GM10266 (cell line): Measurements from ENCODE around the gene MTCH2.
"Not testable (repeated sequence)": the region's sequence is repeated elsewhere in the genome, so short reads cannot be mapped to it uniquely, and the experiment has no call there.

Experiments
- DNase-seq: peaks from one replicate; pipeline ENCODE4 v3.0.0; 2012; ENCODE audit errors: extremely low spot score
- CTCF ChIP-seq: IDR thresholded peaks from 2 replicates; pipeline ENCODE4 v1.5.1; 2012; ENCODE audit warnings: mild to moderate bottlenecking, low read depth; ENCODE audit not compliant: control insufficient read depth, insufficient read depth; ENCODE audit errors: missing control alignments

Gene MTCH2

DNA sequence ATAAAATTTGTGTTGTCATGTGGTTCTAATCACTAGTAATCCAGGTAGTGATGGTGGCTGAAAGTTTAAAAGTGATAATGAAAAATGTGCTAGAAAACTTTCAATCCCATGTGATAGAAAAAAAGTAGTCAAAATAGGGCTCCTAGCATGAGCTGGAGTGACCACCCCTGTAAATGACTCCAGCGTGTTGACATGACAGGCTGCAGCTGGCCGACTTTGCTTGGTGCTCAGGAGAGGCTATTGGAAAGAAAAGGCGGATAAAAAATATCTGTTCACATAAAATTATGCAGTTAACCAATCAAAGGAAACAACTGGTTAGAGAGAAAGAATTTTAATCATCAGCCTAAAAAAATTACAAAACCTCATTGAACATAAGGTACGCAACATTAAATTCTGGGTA is 16.9 kb upstream of the MTCH2 start:
- no peak for DNase-seq
- no peak for TF ChIP-seq CTCF

DNA sequence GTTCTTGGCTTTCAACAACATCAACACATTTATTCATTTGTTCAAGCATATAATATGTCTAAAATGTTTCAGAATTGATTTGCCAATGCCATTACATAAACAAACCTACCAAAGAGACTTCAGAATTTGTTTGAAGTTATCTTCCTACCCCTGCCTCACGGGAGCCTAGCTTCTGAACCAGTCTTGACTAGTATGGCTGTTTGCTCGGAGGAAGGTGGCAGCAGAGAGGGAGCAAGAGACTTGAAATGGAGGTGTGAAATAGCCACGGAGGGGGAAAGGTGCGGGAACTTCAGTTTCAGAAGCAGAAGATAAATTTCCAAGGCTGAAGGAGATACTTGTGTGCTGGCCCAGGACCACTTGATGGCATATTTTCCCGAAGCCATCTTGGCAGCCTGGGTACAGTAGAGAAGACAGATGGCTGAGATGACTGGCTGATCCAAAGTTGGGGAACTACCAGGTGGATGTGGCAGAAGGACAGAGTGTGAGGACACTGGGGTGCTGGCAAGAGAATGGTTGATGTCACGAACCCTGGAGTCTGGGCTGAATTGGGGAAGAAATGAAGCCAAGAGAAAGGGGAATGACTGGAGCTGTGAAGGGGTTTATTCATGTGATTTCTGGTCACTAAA is 14.0 kb upstream of the MTCH2 start:
- no peak for DNase-seq
- no peak for TF ChIP-seq CTCF

- TF ChIP-seq CTCF: no peak
- no peak for DNase-seq
Observed at GRCh38 chr11:47651818-47652469, 9.6 kb upstream of the MTCH2 start.

DNA sequence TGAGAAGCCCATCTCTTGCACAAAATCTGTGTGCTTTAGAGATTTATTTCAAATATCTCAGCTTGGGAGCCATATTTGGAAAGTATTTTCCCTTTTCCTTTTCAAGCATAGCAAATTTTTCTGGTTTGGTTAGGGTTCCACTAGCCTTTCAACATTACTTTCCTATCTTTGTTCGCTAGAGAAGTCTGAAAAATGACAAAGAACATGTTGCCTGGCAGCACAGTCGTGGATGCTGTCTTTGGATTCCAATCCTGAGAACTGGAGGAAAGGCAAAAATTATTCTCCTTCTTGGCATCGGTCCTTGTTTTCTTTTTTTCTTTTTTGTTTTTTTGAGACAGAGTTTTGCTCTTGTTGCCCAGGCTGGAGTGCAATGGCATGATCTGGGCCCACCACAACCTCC is 6.9 kb upstream of the MTCH2 start:
- DNase-seq: no peak
- no peak for TF ChIP-seq CTCF

DNA sequence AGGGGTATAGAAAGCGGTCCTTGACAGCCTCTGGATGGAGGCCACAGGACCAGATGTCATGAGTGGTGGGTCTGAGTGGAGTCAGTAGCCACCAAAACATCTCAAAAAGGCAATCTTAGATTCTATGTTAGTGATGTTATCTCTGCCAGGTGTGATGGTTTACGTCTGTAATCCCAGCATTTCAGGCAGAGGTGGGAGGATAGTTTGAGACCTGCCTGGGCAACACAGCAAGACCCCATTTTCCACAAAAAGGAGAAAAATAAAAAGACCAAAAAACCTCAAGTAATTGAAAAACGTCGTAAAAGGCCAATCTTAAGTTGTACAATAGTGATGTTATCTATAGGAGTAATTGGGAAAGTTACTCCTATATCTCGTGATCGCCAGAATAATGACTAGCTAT is 3.7 kb upstream of the MTCH2 start:
- DNase-seq: no peak
- no peak for TF ChIP-seq CTCF

DNA sequence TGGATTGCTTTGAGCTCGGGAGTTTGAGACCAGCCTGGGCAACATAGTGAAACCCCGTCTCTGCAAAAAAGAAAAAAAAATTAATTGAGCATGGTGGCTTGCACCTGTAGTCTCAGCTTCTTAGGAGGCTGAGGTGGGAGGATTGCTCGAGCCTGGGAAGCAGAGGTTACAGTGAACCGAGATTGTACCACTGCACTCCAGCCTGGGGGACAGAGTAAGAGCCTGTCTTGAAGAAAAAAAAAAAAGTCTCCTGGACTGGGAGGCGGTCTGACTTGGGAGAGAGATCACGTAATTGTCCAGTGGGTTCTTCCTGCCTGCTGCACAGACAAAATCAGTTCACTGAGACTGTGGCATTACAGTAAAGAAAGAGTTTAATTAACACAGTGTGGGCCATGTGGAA is 3.1 kb upstream of the MTCH2 start:
- TF ChIP-seq CTCF: no peak
- DNase-seq: no peak

- no peak for DNase-seq
- TF ChIP-seq CTCF: no peak
Observed at GRCh38 chr11:47641600-47642098, 710 bp downstream of the MTCH2 start.

DNA sequence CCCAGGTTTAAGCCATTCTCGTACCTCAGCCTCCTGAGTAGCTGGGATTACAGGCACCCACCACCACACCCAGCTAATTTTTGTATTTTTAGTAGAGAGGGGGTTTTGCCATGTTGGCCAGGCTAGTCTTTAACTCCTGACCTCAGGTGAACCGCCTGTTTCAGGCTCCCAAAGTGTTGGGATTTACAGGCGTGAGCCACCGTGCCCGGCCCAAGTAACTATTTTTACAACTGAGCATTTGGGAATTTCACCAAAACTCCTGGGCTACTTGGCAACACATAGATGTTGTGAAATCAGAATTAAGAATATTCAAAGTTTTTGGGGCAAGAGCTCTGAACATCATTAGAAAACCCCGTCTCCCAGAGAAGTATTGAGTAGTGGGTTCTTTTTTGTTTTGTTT is 1.9 kb downstream of the MTCH2 start:
- DNase-seq: not testable (repeated sequence)

GRCh38 chr11:47636331-47636730 is 6.0 kb downstream of the MTCH2 start:
- not testable (repeated sequence) for DNase-seq
